Lower leg skin (tissue), 4 donors: ENCODE results near the gene OBSL1. TPM values are rescaled to one million over a fixed set of nuclear protein-coding genes. Genes with fewer than 3 reads are reported as not detected.

Experiments used
- DNase-seq, 2 donors: peaks; one replicate each; pipeline ENCODE4 v3.0.0-alpha.2; 2019; ENCODE audit warnings: low spot score in 2 of 2
- H3K4me3 ChIP-seq: fragments of 200-600 bp; sonication (generic); 2 replicates; pipeline ENCODE4 v1.5.1; 2017; ENCODE audit warnings: mild to moderate bottlenecking, low read depth; ENCODE audit not compliant: poor library complexity, severe bottlenecking
- POLR2A ChIP-seq, 2 donors: fragments of 450-650 bp; IDR thresholded peaks; one replicate each; pipeline ENCODE4 v1.6.1; 2016 to 2017; ENCODE audit warnings: antibody characterized with exemption in 2 of 2, mild to moderate bottlenecking in 1 of 2, moderate library complexity in 1 of 2
- WGBS, 2 donors: methylation state at CpG; one replicate each; pipeline ENCODE4 v1.1.5; 2018; 5-methylcytosine and 5-hydroxymethylcytosine counted together
- intact Hi-C: fragments of 100-400 bp; cut with DNase I; formaldehyde crosslinking; loops from one replicate; pipeline ENCODE4 v1.15.0; 2023; ENCODE audit warnings: low total_unique reads
- total RNA-seq, 4 donors: library from RNA; depleted of rRNA; stranded (reverse); fragments of >200 nt; gene quantifications; one replicate each; pipeline ENCODE4 v1.1.0, GENCODE V29; 2016
- TF ChIP-seq, protein P1 (sequence below), 3 donors: fragments of 450-650 bp; IDR thresholded peaks; one replicate each; pipeline ENCODE4 v1.5.1; 2016; ENCODE audit warnings: antibody characterized with exemption in 3 of 3, mild to moderate bottlenecking in 3 of 3, moderate library complexity in 2 of 3

OBSL1 gene
- total RNA-seq, 4 donors from 2014 or later = 34.2 to 52.7 (median 42.7) TPM

DNA sequence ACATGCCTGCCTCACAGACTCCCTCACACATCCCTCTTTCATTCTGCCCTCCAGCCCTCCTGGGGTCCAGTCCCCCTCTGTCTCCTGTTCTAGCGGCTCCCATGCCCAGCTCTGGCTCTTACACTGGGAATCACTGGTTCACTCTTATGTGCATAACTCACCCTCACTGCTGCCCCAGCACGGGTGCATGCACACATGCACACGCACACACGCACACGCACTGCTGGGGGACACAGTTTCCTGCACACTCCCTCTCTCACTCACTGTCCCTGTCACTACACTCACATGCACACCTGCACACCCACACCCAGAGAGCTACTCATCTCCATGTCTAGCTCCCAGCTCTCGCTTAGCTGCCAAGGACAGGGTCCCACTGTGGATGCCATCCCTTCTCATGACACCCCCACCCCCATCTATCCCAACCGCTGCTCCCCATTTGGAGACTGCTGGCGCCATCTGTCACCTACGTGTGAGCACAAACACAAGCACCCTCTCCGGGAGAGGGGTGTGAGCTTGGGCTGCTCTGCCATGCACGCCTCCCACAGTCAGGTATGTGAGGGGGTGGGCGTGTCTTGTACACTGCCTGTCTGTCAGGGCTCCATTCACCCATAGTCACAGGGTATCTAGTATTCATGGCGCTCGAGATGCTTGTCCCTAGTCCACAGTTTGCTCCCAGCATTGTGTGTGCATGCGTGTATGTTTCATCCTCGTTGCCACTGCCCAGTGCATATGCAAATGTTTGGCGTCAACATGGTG lies 55.3 kb downstream of the OBSL1 start:
- H3K4me3 ChIP-seq = no peak overlapping the region
- 65 to 73% methylated on average over 17 of the region's 17 CpGs for WGBS, 2 donors
- TF ChIP-seq POLR2A (IDR thresholded peaks at IDR 0.05) = no peak
- TF ChIP-seq, protein P1, sequence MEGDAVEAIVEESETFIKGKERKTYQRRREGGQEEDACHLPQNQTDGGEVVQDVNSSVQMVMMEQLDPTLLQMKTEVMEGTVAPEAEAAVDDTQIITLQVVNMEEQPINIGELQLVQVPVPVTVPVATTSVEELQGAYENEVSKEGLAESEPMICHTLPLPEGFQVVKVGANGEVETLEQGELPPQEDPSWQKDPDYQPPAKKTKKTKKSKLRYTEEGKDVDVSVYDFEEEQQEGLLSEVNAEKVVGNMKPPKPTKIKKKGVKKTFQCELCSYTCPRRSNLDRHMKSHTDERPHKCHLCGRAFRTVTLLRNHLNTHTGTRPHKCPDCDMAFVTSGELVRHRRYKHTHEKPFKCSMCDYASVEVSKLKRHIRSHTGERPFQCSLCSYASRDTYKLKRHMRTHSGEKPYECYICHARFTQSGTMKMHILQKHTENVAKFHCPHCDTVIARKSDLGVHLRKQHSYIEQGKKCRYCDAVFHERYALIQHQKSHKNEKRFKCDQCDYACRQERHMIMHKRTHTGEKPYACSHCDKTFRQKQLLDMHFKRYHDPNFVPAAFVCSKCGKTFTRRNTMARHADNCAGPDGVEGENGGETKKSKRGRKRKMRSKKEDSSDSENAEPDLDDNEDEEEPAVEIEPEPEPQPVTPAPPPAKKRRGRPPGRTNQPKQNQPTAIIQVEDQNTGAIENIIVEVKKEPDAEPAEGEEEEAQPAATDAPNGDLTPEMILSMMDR (IDR thresholded peaks at IDR 0.05) = no peak
- no peak for DNase-seq
- intact Hi-C loops = no loop called here

DNA sequence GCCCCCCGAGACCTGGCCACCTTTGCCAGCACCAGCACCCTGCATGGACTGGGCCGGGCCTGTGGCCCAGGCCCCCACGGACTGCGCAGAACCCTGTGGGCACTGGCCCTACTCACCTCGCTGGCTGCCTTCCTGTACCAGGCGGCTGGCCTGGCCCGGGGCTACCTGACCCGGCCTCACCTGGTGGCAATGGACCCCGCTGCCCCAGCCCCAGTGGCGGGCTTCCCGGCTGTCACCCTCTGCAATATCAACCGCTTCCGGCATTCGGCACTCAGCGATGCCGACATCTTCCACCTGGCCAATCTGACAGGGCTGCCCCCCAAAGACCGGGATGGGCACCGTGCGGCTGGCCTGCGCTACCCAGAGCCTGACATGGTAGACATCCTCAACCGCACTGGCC lies 56.5 kb downstream of the OBSL1 start:
- 86 to 89% methylated on average over 9 to 21 of the region's 21 CpGs for WGBS, 2 donors

DNA sequence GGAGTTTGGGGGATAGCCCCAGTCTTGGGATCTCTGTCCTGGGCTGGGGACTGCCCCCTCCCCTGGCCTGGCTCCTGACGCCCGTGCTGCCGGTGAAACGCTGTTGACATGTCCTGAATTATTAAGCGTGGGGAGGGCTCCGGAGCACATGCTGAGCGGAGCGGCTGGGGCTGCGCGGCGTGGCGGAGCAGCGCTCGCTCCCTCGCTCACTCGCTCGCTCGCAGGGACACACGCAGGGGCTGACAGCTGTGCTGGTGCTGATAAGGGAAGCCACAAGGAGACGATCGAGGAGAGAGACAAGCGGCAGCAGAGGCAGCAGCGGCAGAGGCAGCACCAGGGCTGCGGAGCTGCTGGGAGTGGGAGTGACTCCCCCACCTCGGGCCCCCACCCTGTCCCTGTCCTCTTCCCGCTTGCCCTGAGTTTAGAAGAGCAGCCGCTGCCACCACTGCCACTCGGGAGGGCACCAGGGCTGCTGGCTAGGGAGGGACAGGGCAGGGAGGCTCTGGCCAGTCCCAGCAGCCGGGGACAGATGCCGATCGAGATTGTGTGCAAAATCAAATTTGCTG lies 57.1 kb downstream of the OBSL1 start, which contains the start of gene ASIC4:
ASIC4 (plus strand) TSS at position 287 of the 566 bp plus-strand sequence; CDS start at position 530, 243 bp downstream.
- H3K4me3 ChIP-seq = no peak within 1 kb of the TSS
- DNase-seq = no peak
- no peak for TF ChIP-seq POLR2A (IDR thresholded peaks at IDR 0.05)
- TF ChIP-seq, protein P1 (IDR thresholded peaks at IDR 0.05) = no peak

More for the DNA sequence above, 56.5 kb downstream of the OBSL1 start:
- H3K4me3 ChIP-seq = no peak overlapping the region
- DNase-seq = no peak
- intact Hi-C loops = no loop called here
- no peak for TF ChIP-seq POLR2A (IDR thresholded peaks at IDR 0.05)
- TF ChIP-seq, protein P1 (IDR thresholded peaks at IDR 0.05) = no peak

DNA sequence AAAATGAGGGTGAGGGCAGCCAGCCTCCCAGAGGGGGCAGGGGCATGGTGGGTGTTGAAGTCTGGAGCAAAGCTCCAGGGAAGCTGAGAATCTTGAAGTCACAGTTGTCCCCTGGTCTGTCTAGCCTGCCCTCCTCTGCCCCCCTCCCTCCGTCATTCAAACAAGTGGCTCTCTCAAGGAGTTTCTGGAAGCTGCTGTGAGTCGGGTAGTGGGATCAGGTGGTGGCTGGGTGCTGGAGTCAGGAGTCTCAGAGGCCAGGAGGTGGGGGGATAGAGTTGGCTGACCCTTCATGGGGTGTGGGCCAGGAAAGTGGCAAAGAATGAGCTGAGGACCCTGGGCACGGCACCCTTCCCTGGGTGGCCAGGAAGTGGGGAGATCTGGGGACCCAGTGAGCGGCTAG lies 57.6 kb downstream of the OBSL1 start:
- no peak for TF ChIP-seq POLR2A (IDR thresholded peaks at IDR 0.05)
- TF ChIP-seq, protein P1 (IDR thresholded peaks at IDR 0.05) = no peak
- intact Hi-C loops = no loop called here
- 12 to 23% methylated on average over 4 of the region's 4 CpGs for WGBS, 2 donors

More for the DNA sequence above, 57.1 kb downstream of the OBSL1 start, which contains the start of gene ASIC4:
- 7 to 14% methylated on average over 27 to 31 of the region's 31 CpGs for WGBS, 2 donors
- intact Hi-C loops = no loop called here

DNA sequence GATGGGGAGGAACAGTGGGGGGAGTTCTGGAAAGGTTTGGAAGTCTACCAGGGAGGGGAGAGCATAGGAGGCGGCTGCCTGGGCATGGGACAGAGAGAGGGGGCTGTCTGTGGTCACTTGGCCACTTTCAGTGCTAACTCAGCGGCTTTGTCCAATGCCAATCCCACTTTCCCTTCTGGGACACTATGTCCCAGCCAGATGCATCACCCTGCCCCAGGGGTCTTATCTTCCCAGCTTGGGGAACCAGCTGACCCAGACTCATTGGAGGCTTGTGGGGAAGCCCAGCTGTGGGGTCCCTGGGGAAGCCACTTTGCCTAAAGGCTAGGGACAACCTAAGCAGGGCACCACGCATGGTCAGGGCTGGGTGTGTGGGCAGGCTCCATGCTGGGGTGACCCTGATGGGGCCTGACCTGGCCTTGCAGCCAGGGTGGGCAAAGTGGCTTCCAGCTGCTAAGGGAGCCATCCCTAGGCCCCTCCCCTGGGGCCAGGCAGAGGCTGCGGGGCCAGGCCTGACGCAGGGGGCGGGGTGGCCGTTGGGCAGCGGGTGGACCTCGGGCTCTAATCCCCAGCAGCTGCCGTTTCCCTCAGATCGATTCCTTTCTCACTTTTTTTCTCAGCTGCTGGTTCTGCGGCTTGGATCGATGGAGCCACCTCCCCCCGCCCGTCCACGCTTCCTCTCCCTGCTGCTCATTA lies 58.7 kb downstream of the OBSL1 start:
- DNase-seq = no peak
- intact Hi-C loops = no loop called here
- H3K4me3 ChIP-seq = no peak overlapping the region
- 21 to 27% methylated on average over 13 to 16 of the region's 16 CpGs for WGBS, 2 donors
- TF ChIP-seq, protein P1 (IDR thresholded peaks at IDR 0.05) = no peak
- no peak for TF ChIP-seq POLR2A (IDR thresholded peaks at IDR 0.05)

More for the DNA sequence above, 57.6 kb downstream of the OBSL1 start:
- no peak overlapping the region for H3K4me3 ChIP-seq
- DNase-seq = no peak
